HG03521 (cell line): ENCODE results near the gene MACF1.

Experiments used
- ATAC-seq: cut with Tn5 transposase; IDR thresholded peaks from one replicate; pipeline ENCODE4 v1.9.1; 2021; ENCODE audit warnings: mild to moderate bottlenecking, moderate library complexity; ENCODE audit not compliant: unreplicated experiment

Gene MACF1

DNA sequence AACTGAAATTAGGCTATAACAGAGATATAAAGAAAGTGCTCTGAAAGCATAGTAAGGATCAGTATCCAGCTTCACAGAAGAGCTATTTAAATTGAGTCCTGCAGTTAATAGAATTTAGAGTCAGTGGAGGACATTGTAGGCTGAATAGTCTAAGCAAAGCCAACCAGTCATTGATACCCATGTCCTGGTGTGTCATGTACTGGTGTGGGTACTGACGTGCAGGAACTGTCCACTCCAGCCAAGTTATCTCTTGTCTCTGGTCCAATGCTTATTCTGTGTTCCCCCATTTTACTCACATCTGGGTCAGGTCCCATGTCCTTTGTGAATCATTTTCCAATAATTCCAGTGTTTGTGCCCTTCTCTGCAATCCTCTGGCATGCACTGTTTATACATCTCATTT is 90.0 kb downstream of the MACF1 start:
- ATAC-seq, result no peak

DNA sequence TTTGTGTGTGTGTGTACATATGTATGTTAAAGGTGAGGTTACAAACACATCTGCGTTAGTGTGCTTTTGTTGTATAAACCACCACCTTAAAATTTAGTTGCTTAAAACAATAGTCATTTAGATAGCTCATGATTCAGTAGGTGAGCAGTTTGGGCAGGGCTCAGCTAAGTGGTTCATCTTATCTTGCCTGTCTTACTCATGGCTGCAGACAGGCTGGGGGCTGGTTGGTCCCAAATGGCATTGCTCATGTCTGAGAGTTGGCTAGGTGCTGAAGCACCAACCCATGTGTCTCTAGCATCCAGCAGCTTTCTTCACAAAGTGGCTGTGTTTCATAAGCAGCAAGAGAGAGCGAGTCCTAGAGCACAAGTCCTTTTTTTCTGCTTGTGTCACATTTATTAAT is 91.4 kb downstream of the MACF1 start:
- no peak for ATAC-seq

DNA sequence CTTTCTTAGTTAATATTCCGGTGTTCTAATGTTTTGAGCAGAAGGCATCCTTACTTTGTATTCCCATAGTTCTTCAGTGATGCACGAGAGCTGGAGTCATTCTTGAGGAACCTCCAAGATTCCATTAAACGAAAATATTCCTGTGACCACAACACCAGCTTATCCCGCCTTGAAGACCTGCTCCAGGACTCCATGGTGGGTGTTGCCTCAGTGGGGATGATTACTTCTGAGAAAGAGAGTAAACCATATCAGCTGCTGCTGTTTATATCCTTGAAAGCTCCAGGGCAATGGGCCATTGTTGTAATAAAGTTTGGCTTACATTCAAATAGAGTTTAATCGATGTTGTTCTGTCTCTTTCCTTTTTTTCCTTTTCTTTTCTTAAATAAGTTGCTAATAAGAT is 93.1 kb downstream of the MACF1 start:
- ATAC-seq, result no peak

DNA sequence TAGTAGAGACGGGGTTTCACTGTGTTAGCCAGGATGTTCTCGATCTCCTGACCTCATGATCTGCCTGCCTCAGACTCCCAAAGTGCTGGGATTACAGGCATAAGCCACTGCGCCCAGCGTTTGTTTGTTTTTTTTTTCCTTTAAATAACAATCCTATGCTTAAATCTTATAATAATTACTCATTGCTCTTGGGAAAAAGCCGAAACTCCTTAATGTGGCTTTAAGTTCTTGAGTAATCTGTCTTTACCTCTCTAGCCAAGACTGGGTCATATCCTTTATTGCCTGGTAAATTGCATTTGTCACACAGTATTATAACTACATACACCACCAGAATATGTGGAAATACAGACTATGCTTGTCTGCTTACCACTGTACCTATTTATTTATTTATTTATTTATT is 97.1 kb downstream of the MACF1 start:
- no peak for ATAC-seq

DNA sequence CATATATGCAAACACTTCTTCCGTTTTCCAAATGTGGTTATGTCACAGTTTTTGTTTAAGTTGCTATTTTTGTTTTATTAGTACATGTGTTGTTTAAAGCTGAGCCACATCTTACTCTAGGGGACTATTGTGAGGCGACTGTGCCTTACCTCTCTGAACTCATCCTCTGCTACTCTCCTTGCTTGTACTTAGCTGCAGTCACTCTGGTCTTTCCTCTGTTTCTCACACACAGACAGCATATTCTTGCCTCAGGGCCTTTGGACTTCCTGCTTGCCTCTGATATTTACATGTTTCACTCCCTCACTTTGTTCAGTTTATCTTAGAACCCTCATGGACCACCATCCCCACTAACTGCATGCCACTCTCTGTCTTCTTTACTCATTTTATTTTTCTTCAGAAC is 101.1 kb downstream of the MACF1 start:
- ATAC-seq, result no peak

DNA sequence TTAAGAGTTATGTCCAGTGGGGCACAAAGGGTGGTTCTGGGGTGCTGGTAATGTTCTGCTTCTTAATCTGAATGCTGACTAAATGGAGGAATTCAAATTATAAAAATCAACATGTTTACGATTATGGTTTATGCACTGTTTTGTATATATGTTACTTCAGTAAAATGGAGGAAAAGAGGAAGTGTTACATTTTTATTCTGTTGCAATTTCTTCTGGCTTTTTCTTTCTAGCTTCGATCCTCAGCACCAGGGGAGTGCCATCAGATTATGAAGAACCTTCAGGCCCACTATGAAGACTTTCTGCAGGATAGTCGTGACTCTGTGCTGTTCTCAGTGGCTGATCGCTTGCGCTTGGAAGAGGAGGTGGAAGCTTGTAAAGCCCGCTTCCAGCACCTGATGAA is 105.5 kb downstream of the MACF1 start:
- ATAC-seq, result no peak

DNA sequence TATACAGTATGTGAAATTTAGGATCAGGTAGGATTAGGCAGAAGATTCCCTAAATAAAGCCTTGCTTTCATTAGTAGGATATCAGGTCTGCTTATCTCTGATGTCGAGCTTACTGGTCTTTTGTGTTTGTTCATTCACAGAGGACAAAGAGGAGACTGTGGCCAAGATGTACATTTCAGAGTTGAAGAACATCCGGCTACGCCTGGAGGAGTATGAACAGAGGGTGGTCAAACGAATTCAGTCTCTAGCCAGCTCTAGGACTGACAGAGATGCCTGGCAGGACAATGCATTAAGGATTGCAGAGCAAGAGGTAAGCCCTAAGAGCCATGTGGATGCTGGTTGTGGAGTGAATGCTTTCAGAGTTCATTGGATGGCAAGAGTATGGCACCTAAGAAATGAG is 106.2 kb downstream of the MACF1 start:
- ATAC-seq, result no peak

DNA sequence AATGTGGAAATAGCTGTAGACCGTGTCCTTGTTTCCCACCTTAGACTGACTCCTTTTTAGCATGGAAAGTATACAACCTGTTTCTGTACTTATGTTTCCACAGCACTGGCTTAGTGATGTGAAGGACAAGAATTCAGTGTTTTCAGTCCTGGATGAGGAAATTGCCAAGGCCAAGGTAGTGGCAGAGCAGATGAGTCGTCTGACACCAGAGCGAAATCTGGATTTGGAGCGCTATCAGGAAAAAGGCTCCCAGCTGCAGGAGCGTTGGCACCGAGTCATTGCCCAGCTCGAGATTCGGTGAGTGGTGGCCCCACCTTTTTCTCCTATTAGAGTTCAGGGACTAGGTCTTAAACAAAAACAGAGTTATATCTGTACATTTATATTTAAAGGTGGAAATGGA is 112.6 kb downstream of the MACF1 start:
- no peak for ATAC-seq

DNA sequence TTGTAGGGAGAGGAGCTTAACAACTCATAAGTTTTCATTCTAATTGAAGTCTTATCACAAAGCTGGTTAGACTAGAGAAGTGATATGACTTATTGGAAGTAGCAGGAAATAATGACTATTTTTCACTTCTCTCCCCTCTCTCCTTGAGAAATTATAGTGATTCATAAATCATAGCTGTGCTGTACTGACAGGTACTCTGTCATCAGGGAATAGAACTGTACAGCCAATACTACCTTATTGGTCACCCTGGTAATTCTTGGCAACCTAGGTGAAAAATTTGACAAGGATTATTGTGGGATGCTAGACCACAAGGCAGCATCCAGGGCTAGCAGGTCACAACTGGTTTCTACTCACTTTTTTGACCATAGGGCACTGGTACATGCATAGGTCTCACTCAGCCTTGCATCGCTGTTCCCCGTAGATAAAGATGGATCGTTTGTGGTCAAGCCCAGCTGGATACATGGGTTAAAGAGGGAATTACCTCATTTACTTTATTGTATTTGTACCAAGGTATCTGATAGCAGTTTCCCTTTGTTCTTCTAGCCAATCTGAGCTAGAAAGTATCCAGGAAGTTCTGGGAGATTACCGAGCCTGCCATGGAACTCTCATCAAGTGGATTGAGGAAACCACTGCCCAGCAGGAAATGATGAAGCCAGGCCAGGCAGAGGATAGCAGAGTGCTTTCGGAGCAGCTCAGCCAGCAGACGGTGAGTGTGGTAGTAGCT is 113.6 kb downstream of the MACF1 start:
- ATAC-seq, result no peak

DNA sequence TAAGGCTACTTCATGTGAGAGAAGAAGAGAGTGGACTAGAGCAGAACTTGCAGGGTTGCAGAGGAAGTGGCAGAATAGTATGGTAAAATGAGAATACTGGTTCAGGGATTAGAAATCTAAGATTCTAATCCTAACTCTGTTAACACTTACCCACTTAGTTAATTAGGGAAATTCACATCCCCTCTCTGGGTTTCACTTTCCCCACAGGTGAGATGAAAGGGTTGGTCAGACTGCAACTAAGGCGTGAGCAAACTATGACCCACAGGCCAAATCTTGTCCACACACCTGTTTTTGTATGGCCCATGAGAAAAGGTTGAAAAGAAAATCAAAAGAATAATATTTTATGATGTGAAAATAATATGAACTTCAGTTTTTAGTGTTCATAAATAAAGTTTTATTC is 117.5 kb downstream of the MACF1 start:
- no peak for ATAC-seq

DNA sequence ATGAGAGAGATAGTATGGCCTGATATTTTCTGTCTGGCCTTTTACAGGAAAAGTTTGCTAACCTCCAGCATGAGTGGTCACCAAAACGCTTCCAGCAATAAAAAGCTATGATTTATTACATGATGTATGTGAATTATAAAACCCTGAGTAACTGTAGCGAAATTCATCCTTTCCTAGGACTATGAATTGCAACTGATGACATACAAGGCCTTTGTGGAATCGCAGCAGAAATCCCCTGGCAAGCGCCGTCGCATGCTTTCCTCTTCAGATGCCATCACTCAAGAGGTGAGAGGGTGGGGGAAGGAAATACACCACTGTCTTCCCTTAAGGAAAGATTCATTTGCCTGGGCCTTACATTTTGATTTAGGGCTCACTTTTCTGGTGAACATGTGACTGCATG is 117.9 kb downstream of the MACF1 start:
- no peak for ATAC-seq

DNA sequence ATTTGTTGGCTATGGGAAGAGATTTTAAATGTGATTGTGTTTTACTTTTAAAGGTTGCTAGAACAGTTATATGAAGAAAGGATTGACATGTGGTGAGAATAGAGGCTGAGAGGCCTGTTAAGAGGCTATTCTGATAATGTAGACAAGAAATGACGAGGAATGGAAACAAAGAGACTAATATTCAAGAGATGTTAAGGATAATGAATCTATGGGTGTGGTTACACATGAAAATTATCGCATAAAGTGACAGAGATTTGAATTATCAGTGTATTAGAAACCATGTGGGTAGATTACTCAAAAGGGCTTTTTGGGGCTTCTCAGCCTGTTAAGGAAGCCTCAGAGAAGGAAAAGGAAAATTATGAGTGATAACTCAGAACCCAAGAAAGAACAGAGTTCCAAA is 120.4 kb downstream of the MACF1 start:
- no peak for ATAC-seq

DNA sequence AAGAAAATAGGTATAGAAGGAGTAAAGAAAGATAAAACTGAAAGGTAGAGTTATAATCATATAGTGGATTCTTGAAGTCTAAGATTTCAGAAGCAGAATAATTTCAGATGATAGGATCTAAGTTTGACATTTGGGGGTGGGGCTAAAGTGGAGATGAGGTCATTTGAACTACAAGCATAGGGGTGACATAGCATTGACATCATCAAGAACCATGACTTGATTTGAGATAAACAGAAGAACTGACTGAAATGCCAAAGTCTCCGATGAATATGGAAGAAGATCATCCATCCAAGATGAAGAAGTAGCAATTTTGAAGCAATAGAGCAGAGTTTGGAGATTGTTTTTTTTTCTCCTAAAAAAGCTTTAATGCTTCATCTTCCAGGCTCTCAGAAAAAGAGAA is 122.3 kb downstream of the MACF1 start:
- no peak for ATAC-seq

DNA sequence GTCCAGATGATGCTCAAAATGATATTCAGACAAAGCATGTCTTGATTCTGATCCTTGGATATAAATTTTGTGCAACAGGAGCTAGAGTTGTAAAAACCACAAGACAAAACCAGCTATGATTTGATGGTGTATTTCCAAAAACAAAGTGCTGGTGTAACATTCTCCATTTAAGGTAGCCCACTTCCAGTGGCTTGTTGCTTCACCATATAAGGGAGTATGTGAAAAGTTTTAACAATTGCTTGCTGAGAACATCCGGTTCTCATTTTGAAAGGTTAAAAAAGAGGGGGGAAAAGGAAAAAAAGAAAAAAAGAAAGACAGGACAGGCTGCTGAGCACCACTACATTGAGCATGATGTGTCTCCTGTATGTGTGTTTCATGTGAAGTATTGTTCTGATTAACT is 123.6 kb downstream of the MACF1 start:
- no peak for ATAC-seq

DNA sequence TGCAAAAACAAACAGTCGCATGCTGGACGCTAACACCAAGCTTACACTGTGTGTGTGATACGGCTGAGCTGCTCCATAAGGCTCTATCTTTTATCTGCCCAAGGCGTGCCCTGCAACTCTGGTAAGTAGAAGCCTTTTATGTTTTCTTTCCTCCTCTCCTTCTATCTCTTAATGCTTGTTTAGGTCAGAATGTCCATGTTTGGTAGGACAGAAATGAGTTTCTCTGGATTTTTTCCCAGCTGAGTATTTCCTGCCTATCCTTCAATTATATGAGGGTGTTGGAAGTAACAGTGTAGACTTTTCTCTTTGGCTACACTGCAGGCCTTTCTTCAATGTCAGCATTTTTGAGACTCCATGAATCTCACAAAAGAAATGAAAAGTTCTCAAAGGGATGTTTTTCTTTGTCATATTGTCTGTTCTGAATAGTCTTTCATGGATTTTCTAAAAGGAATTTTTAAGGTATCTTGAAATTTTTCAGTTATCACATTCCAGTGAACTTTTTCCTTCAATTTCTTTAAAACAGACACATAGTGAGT is 124.2 kb downstream of the MACF1 start:
- ATAC-seq, result no peak

DNA sequence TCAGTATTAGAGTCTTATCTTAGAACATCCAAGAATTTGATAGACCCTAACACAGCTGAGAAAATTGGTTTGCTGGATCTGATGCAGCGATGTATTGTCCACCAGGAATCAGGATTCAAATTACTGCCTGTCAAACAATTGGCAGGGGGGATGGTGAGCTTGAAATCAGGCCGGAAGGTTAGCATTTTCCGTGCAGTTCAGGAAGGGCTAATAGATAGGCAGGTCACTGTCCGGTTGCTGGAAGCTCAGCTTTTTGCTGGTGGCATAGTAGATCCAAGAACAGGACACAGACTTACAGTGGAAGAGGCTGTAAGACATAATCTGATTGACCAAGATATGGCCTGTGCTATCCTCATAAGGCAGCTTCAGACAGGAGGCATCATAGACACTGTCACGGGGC is 127.2 kb downstream of the MACF1 start:
- ATAC-seq, result no peak

DNA sequence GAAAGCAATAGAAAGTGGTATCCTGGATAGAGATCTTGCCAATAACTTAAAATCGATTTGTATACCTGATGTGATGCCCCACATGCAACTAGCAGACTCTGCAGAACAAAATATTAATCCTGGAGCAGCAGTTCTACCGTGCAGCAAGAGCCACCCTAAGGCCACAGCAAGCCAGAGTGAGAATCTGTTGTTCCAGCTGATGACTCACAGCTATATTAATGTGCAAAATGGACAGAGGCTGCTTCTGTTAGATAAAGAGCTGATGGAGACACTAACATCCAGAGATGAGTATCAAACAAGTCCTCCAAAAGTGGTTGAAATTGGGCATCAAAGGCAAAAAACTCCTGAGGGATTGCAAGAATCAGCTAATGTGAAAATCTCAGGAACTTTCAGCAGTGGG is 127.8 kb downstream of the MACF1 start:
- ATAC-seq, result no peak

DNA sequence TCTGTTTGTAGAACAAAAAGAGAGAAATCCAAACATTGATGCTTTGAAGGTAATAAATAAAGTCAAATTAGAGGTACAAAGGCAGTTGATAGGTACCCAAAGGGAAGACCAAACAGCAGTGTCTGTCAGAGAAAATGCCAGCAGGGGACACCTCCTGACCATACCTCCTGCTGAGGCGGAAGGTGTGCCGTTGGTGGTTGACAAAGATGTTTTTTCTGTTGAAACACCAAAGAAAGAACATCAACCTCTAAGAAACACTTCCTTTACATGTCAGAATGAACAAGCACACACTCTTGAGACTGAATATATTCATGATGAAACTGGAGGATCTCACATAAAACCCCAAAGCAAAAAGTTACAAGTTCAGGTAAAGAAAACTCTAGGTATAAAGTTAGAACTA is 128.3 kb downstream of the MACF1 start:
- ATAC-seq, result no peak

DNA sequence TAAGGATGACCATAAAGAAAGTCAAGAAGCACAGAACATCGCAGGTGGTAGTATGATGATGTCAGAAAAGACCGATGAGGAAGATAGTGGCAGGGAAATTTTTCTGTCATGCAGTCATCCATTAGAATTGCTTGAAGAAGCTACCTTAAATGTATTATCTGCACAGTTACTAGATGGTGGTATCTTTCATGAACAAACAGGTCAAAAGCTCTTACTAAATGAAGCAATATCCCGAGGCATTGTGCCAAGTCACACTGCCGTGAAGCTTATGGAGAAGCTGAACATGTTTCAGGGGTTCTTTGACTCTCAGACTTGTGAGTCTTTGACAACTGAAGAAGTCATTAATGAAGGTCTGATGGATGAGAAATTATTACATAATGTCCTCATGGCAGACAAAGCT is 128.8 kb downstream of the MACF1 start:
- ATAC-seq, result no peak

DNA sequence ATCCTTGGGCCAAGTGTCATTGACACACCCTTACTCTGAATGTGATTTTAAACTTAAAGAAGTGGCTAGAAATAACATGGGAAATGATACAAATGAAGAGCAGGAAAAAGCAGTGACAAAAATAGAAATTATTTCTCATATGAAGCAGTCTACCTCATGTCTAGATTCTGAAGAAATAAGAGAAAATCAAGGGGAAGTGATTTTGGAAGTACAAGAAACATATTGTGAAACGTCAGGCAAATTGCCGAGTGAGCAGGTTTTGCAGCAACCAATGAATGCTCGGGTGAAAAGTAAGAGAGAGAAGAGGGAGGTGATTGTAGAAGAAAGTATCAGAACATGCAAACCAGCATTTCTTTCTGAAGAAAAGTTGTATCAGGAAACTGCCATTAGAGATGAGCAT is 130.7 kb downstream of the MACF1 start:
- no peak for ATAC-seq

DNA sequence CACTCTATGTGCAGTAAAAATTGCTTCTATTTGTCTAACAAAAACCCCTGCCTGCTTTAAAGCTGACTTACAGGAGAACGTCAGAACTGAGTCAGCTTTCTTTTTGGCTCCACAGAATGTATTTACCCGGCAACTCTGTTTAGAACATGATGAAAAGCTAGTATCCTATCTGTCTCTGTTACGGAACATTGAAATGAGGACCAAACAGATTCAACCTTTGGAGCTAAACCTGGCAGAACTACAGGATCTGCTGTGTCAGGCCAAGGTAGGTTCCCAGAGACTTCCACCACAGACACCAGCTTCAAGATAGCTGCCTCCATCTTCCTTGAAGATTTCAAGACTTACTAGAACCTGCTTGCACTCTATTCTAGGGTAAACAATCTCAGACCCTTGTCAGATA is 132.6 kb downstream of the MACF1 start:
- ATAC-seq, result no peak

DNA sequence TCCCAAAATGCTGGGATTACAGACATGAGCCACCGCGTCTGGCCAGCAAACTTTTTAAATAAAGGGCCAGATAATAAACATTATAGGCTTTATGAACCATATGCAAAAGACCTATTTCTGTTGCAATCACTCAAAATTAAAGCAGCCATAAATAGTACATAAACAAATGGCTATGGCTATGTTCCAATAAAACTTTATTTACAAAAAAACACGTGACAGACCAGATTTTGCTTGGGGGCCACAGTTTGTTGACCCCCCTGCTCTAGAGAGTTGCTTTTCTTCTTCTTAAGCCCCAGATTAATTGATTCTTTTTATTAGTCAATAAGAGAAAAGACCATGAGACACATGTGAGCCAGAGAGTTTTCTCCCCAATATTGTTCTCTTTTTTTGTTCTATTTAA is 138.3 kb downstream of the MACF1 start:
- ATAC-seq, result no peak
